Natural killer cell (primary cell): ENCODE data around the gene VWA5B2. TPM values are rescaled to one million over a fixed set of nuclear protein-coding genes. Genes with fewer than 3 reads are reported as not detected.

Source experiments
- ATAC-seq, 3 donors: fragments of 150-1000 bp in 2 of 3; fragments of 200-7000 bp in 1 of 3; cut with Tn5 transposase; 1 replicate in 1 of 3; 2 replicates in 2 of 3; pipeline ENCODE4 v1.10.0; 2021; ENCODE audit warnings: mild to moderate bottlenecking in 2 of 3, moderate library complexity in 2 of 3
- DNase-seq, 2 donors: peaks; one replicate each; pipeline versions ENCODE4 v3.0.0 to v3.0.0-alpha.2; 2013 to 2021; ENCODE audit warnings: mixed read lengths in 1 of 2
- H3K27ac ChIP-seq: one replicate; pipeline ENCODE4 v1.5.1; 2013; ENCODE audit warnings: mild to moderate bottlenecking, low read length
- H3K27me3 ChIP-seq: one replicate; pipeline ENCODE4 v1.6.1; 2013; ENCODE audit warnings: low read length; ENCODE audit not compliant: control insufficient read depth, insufficient read depth
- H3K36me3 ChIP-seq: one replicate; pipeline ENCODE4 v1.6.1; 2013; ENCODE audit warnings: low read length; ENCODE audit not compliant: control insufficient read depth, insufficient read depth
- H3K4me1 ChIP-seq: one replicate; pipeline ENCODE4 v1.6.1; 2013; ENCODE audit warnings: low read length; ENCODE audit not compliant: control insufficient read depth, insufficient read depth
- H3K4me3 ChIP-seq: one replicate; pipeline ENCODE4 v1.5.1; 2013; ENCODE audit warnings: low read length
- H3K9me3 ChIP-seq: one replicate; pipeline ENCODE4 v1.6.1; 2013; ENCODE audit warnings: low read length; ENCODE audit not compliant: control insufficient read depth, insufficient read depth
- H3K27ac Mint-ChIP-seq, 2 donors: one replicate each; pipeline ENCODE4 v1.8.0; 2022; ENCODE audit warnings: mild to moderate bottlenecking in 2 of 2, mixed read lengths in 2 of 2, moderate library complexity in 1 of 2
- H3K27me3 Mint-ChIP-seq, 2 donors: one replicate each; pipeline ENCODE4 v1.8.0; 2022; ENCODE audit warnings: low read depth in 2 of 2, mixed read lengths in 2 of 2
- H3K36me3 Mint-ChIP-seq: one replicate; pipeline ENCODE4 v1.8.0; 2022; ENCODE audit warnings: mixed read lengths
- H3K4me1 Mint-ChIP-seq, 2 donors: one replicate each; pipeline ENCODE4 v1.8.0; 2022; ENCODE audit warnings: mixed read lengths in 2 of 2
- H3K4me3 Mint-ChIP-seq: one replicate; pipeline ENCODE4 v1.8.0; 2022; ENCODE audit warnings: mild to moderate bottlenecking, moderate library complexity, mixed read lengths
- H3K9me3 Mint-ChIP-seq, 2 donors: one replicate each; pipeline ENCODE4 v1.8.0; 2022; ENCODE audit warnings: mixed read lengths in 2 of 2
- WGBS: methylation state at CpG from one replicate; pipeline ENCODE4 v1.1.7; 2013; ENCODE audit warnings: missing lambda C conversion rate; ENCODE audit not compliant: insufficient coverage; 5-methylcytosine and 5-hydroxymethylcytosine counted together
- intact Hi-C: fragments of 100-400 bp; cut with micrococcal nuclease; formaldehyde crosslinking; loops from one replicate; pipeline ENCODE4 v1.14.2; 2022
- total RNA-seq, 4 donors: library from RNA; stranded (reverse); fragments of 120-200 nt in 1 of 4; gene quantifications; one replicate each; pipeline versions ENCODE4 v1.2.3 to v1.2.4, GENCODE V29; 2013 to 2022
- TF ChIP-seq, protein P1 (sequence below): fragments of 200-600 bp; IDR thresholded peaks from one replicate; pipeline ENCODE4 v1.8.0; 2022; ENCODE audit warnings: antibody characterized with exemption

VWA5B2 gene
- total RNA-seq, 3 donors from 2014 or later (not counting 1 experiment from before 2014, with no cell fraction given) = 0.14 to 0.23 TPM; not detected in 1

GRCh38 chr3:184236636-184237035 lies 7.3 kb downstream of the VWA5B2 start:
- no peaks in the 10 kb centered on the region for H3K9me3 ChIP-seq
- H3K4me1 ChIP-seq = no peaks in the 10 kb centered on the region
- no peak overlapping the region for H3K27ac ChIP-seq
- no peaks in the 10 kb centered on the region for H3K36me3 ChIP-seq
- Mint-ChIP-seq H3K27ac (no peak overlapping the region), H3K4me3 (no peak overlapping the region), H3K9me3 (no peaks in the 10 kb centered on the region), H3K36me3 (peaks cover 1% of the 10 kb centered on the region), H3K4me1 (peaks cover 0 to 2% of the 10 kb centered on the region in 2 donors), H3K27me3 (peaks cover 16% of the 10 kb centered on the region in 2 donors)
- intact Hi-C loops = no loop called here
- TF ChIP-seq, protein P1, sequence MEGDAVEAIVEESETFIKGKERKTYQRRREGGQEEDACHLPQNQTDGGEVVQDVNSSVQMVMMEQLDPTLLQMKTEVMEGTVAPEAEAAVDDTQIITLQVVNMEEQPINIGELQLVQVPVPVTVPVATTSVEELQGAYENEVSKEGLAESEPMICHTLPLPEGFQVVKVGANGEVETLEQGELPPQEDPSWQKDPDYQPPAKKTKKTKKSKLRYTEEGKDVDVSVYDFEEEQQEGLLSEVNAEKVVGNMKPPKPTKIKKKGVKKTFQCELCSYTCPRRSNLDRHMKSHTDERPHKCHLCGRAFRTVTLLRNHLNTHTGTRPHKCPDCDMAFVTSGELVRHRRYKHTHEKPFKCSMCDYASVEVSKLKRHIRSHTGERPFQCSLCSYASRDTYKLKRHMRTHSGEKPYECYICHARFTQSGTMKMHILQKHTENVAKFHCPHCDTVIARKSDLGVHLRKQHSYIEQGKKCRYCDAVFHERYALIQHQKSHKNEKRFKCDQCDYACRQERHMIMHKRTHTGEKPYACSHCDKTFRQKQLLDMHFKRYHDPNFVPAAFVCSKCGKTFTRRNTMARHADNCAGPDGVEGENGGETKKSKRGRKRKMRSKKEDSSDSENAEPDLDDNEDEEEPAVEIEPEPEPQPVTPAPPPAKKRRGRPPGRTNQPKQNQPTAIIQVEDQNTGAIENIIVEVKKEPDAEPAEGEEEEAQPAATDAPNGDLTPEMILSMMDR = no peak
- peaks cover 8% of the 10 kb centered on the region for H3K27me3 ChIP-seq
- ATAC-seq = no peak
- no peak overlapping the region for H3K4me3 ChIP-seq
- no peak for DNase-seq
- WGBS = 83% methylated on average over 3 of the region's 3 CpGs

DNA sequence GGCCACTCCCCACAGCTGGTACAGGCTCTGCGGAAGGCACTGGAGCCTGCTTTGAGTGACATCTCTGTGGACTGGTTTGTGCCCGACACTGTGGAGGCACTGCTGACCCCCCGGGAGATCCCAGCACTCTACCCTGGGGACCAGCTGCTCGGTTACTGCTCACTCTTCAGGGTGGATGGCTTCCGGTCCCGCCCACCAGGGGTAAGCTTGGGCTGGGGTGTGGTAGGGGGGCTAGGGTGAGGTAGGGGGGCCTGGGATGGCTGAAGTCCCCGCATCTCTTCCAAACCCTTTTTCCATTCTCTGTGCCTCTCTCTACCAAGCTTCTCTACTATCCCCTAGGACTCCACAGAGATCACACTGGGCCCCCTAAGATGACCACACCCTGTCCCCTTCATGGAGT lies 7.8 kb downstream of the VWA5B2 start:
- no peak overlapping the region for H3K4me3 Mint-ChIP-seq

GRCh38 chr3:184237807-184238206 lies 8.4 kb downstream of the VWA5B2 start:
- TF ChIP-seq, protein P1 = no peak
- no peak for DNase-seq
- Histone ChIP-seq H3K4me3 (no peak overlapping the region), H3K27ac (no peak overlapping the region), H3K4me1 (no peaks in the 10 kb centered on the region), H3K9me3 (no peaks in the 10 kb centered on the region), H3K36me3 (peaks cover 8% of the 10 kb centered on the region), H3K27me3 (peaks cover 2% of the 10 kb centered on the region)
- H3K9me3 Mint-ChIP-seq = no peaks in the 10 kb centered on the region
- 33% methylated on average over 1 of the region's 1 CpG for WGBS
- intact Hi-C loops = no loop called here
- ATAC-seq = no peak
- H3K27me3 Mint-ChIP-seq = peaks cover 4% of the 10 kb centered on the region in 2 donors
- no peak overlapping the region for H3K4me3 Mint-ChIP-seq
- no peak overlapping the region for H3K27ac Mint-ChIP-seq
- H3K36me3 Mint-ChIP-seq = no peaks in the 10 kb centered on the region
- H3K4me1 Mint-ChIP-seq = no peaks in the 10 kb centered on the region

More for the DNA sequence above, 7.8 kb downstream of the VWA5B2 start:
- Mint-ChIP-seq H3K9me3 (no peaks in the 10 kb centered on the region), H3K27me3 (peaks cover 10% of the 10 kb centered on the region in 2 donors), H3K36me3 (no peaks in the 10 kb centered on the region), H3K27ac (no peak overlapping the region), H3K4me1 (no peaks in the 10 kb centered on the region)
- intact Hi-C loops = no loop called here
- no peaks in the 10 kb centered on the region for H3K9me3 ChIP-seq
- H3K36me3 ChIP-seq = peaks cover 2% of the 10 kb centered on the region
- H3K27me3 ChIP-seq = peaks cover 4% of the 10 kb centered on the region
- H3K27ac ChIP-seq = no peak overlapping the region
- ATAC-seq (no peak), DNase-seq (no peak)
- WGBS = 82% methylated on average over 5 of the region's 7 CpGs
- H3K4me3 ChIP-seq = no peak overlapping the region
- H3K4me1 ChIP-seq = no peaks in the 10 kb centered on the region
- TF ChIP-seq, protein P1 = no peak

DNA sequence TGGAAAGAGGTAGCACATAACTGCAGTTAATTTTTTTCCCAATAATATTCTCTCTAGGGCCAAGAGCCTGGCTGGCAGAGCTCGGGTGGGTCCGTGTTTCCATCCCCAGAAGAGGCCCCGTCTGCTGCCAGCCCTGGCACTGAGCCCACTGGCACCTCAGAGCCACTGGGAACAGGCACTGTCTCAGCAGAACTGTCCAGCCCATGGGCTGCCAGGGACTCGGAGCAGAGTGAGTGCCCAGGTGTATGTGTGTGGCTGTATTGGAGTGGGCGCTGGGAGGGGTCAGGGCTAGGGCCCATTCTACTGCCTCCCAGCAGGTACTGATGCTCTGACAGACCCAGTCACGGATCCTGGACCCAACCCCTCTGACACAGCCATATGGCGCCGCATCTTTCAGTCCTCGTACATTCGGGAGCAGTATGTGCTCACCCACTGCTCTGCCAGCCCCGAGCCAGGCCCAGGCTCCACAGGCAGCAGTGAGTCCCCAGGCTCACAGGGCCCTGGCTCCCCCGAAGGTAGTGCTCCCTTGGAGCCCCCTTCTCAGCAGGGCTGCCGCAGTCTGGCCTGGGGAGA lies 8.9 kb downstream of the VWA5B2 start:
- intact Hi-C loops = no loop called here
- no peaks in the 10 kb centered on the region for H3K4me1 Mint-ChIP-seq
- TF ChIP-seq, protein P1 = no peak
- no peak overlapping the region for H3K4me3 Mint-ChIP-seq
- WGBS = 86% methylated on average over 13 of the region's 13 CpGs
- H3K36me3 ChIP-seq = peaks cover 14% of the 10 kb centered on the region
- peaks cover 0 to 3% of the 10 kb centered on the region in 2 donors for H3K27me3 Mint-ChIP-seq
- H3K4me3 ChIP-seq = no peak overlapping the region
- H3K27ac ChIP-seq = no peak overlapping the region
- no peaks in the 10 kb centered on the region for H3K36me3 Mint-ChIP-seq
- ATAC-seq (no peak), DNase-seq (no peak)
- H3K4me1 ChIP-seq = no peaks in the 10 kb centered on the region
- no peaks in the 10 kb centered on the region for H3K9me3 Mint-ChIP-seq
- no peaks in the 10 kb centered on the region for H3K9me3 ChIP-seq
- H3K27ac Mint-ChIP-seq = no peak overlapping the region
- no peaks in the 10 kb centered on the region for H3K27me3 ChIP-seq
